ENCODE data around the gene NEUROD6. TPM values are rescaled to one million over a fixed set of nuclear protein-coding genes. Genes with fewer than 3 reads are reported as not detected.

Gene NEUROD6
- total RNA-seq, 2 donors from 2014 or later = not detected

GRCh38 chr7:31335884-31336201 is 4.7 kb downstream of the NEUROD6 start:
- intact Hi-C loops (cut with DNase I) = no loop called here
- H3K36me3 ChIP-seq = no peaks in the 10 kb centered on the region
- H3K27me3 ChIP-seq (replicated peaks; ENCODE audit: insufficient read depth) = no peaks in the 10 kb centered on the region
- H3K4me1 ChIP-seq (replicated peaks) = no peaks in the 10 kb centered on the region
- 42% methylated on average over 12 of the region's 12 CpGs for WGBS
- H3K4me3 ChIP-seq = no peak overlapping the region
- H3K27ac ChIP-seq = no peak overlapping the region
- DNase-seq (ENCODE audit: low spot score) = no peak
- no peaks in the 10 kb centered on the region for H3K9me3 ChIP-seq
- TF ChIP-seq POLR2A (IDR thresholded peaks at IDR 0.05) (no peak), POLR2AphosphoS5 (IDR thresholded peaks at IDR 0.05) (no peak), CTCF (IDR thresholded peaks at IDR 0.05) (no peak)

- no peak for TF ChIP-seq POLR2AphosphoS5 (IDR thresholded peaks at IDR 0.05)
- no peak for TF ChIP-seq POLR2A (IDR thresholded peaks at IDR 0.05)
- TF ChIP-seq CTCF (IDR thresholded peaks at IDR 0.05) = no peak
- 66% methylated on average over 16 of the region's 16 CpGs for WGBS
- intact Hi-C loops (cut with DNase I) = no loop called here
- Histone ChIP-seq H3K4me3 (no peak overlapping the region), H3K27me3 (replicated peaks; ENCODE audit: insufficient read depth) (no peaks in the 10 kb centered on the region), H3K36me3 (no peaks in the 10 kb centered on the region), H3K27ac (no peak overlapping the region), H3K9me3 (no peaks in the 10 kb centered on the region), H3K4me1 (replicated peaks) (no peaks in the 10 kb centered on the region)
- no peak for DNase-seq (ENCODE audit: low spot score)
These were observed 5.2 kb downstream of the NEUROD6 start for GRCh38 chr7:31335161-31335856.

GRCh38 chr7:31333291-31333690 is 7.2 kb downstream of the NEUROD6 start:
- Histone ChIP-seq H3K4me1 (replicated peaks) (no peaks in the 10 kb centered on the region), H3K27ac (no peak overlapping the region), H3K9me3 (no peaks in the 10 kb centered on the region), H3K36me3 (no peaks in the 10 kb centered on the region), H3K4me3 (no peak overlapping the region), H3K27me3 (replicated peaks; ENCODE audit: insufficient read depth) (no peaks in the 10 kb centered on the region)
- intact Hi-C loops (cut with DNase I) = no loop called here
- TF ChIP-seq POLR2AphosphoS5 (IDR thresholded peaks at IDR 0.05) (no peak), CTCF (IDR thresholded peaks at IDR 0.05) (no peak), POLR2A (IDR thresholded peaks at IDR 0.05) (no peak)
- DNase-seq (ENCODE audit: low spot score) = no peak
- 97% methylated on average over 2 of the region's 2 CpGs for WGBS

DNA sequence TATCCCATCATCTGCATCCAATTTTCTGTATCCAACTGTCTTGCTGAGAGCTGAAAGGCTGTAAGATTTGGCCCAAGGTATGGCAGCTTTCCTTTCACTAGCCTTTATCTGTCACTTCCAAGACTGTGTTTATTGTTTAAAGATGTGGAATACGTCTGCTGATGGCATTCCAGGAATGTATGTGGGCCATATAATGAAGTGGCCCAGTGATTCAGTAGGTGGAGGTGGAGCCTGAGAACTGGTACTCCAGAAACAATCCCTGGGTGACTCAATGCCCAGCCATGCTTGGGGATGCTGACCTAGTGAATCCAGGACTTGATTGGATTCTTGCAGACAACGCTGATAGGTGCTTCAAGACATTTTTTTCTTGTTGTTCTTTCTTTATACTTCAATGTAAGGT is 13.5 kb downstream of the NEUROD6 start:
- intact Hi-C loops (cut with DNase I) = no loop called here
- WGBS = 54% methylated on average over 2 of the region's 2 CpGs

DNA sequence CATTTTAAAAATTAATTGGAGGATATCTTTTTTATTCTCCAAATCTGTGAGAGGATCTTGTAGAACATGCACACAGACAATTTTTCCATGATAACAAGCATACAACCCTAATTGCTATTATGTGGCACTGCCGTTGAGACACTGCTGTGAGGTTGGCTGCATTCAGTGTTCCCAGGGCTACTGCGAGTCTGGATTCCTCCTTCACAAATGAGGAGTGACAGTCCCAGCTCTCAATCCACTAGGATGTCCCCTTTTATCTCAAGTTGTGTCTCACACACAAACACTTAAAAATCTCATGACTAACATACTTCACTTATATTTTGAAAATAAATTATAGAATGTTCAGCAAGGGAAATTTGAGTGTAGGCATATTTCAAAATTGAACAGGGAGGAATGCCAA is 14.1 kb downstream of the NEUROD6 start:
- WGBS = 59% methylated on average over 2 of the region's 2 CpGs
- no peaks in the 10 kb centered on the region for H3K9me3 ChIP-seq
- H3K4me3 ChIP-seq = no peak overlapping the region
- no peaks in the 10 kb centered on the region for H3K36me3 ChIP-seq
- no peaks in the 10 kb centered on the region for H3K4me1 ChIP-seq (replicated peaks)
- DNase-seq (ENCODE audit: low spot score) = no peak
- TF ChIP-seq POLR2A (IDR thresholded peaks at IDR 0.05) = no peak
- H3K27ac ChIP-seq = no peak overlapping the region
- no peaks in the 10 kb centered on the region for H3K27me3 ChIP-seq (replicated peaks; ENCODE audit: insufficient read depth)
- intact Hi-C loops (cut with DNase I) = no loop called here

More for the DNA sequence above, 13.5 kb downstream of the NEUROD6 start:
- Histone ChIP-seq H3K4me3 (no peak overlapping the region), H3K27ac (no peak overlapping the region), H3K9me3 (no peaks in the 10 kb centered on the region), H3K27me3 (replicated peaks; ENCODE audit: insufficient read depth) (no peaks in the 10 kb centered on the region), H3K36me3 (no peaks in the 10 kb centered on the region), H3K4me1 (replicated peaks) (no peaks in the 10 kb centered on the region)
- no peak for DNase-seq (ENCODE audit: low spot score)
- no peak for TF ChIP-seq POLR2AphosphoS5 (IDR thresholded peaks at IDR 0.05)
- TF ChIP-seq POLR2A (IDR thresholded peaks at IDR 0.05) = no peak

- Histone ChIP-seq H3K9me3 (no peaks in the 10 kb centered on the region), H3K36me3 (no peaks in the 10 kb centered on the region), H3K27me3 (replicated peaks; ENCODE audit: insufficient read depth) (no peaks in the 10 kb centered on the region), H3K4me1 (replicated peaks) (no peaks in the 10 kb centered on the region), H3K27ac (no peak overlapping the region), H3K4me3 (no peak overlapping the region)
- DNase-seq (ENCODE audit: low spot score) = no peak
- TF ChIP-seq POLR2A (IDR thresholded peaks at IDR 0.05) = no peak
- TF ChIP-seq POLR2AphosphoS5 (IDR thresholded peaks at IDR 0.05) = no peak
- no peak for TF ChIP-seq CTCF (IDR thresholded peaks at IDR 0.05)
- 90% methylated on average over 1 of the region's 1 CpG for WGBS
- intact Hi-C loops (cut with DNase I) = no loop called here
These were observed 17.4 kb downstream of the NEUROD6 start for GRCh38 chr7:31323101-31323500.
